Mammary epithelial cell (primary cell): ENCODE results near the gene NACC2.
"Not testable (repeated sequence)": the region's sequence is repeated elsewhere in the genome, so short reads cannot be mapped to it uniquely, and the experiment has no call there.

Experiments used
- CTCF ChIP-seq, 2 donors: IDR thresholded peaks in 1 of 2; conservative IDR thresholded peaks in 1 of 2; 2 replicates each; pipeline ENCODE4 v1.5.1; 2011 to 2012; ENCODE audit warnings: inconsistent platforms in 2 of 2, low read length in 2 of 2, mild to moderate bottlenecking in 2 of 2, control low read depth in 1 of 2, low read depth in 1 of 2; ENCODE audit not compliant: insufficient read depth in 1 of 2; ENCODE audit errors: extremely low read depth in 1 of 2
- EZH2 ChIP-seq: IDR thresholded peaks from 2 replicates; pipeline ENCODE4 v1.6.1; 2012; ENCODE audit warnings: low read length, inconsistent platforms, borderline replicate concordance

- not testable (repeated sequence) for TF ChIP-seq CTCF (conservative IDR thresholded peaks at IDR 0.05 in 1 of 2, IDR thresholded peaks at IDR 0.05 in 1 of 2; ENCODE audit: extremely low read depth in 1 of 2, insufficient read depth in 1 of 2, low read depth in 1 of 2, low read length in 2 of 2); EZH2
These were observed 54.2 kb downstream of the NACC2 start for GRCh38 chr9:136040848-136041247.
